Endodermal cell (in vitro differentiated cells): ENCODE results near the gene PXN. TPM values are rescaled to one million over a fixed set of nuclear protein-coding genes. Genes with fewer than 3 reads are reported as not detected.

Source experiments
- DNase-seq: peaks from one replicate; pipeline ENCODE4 v3.0.0-alpha.2; 2017
- H3K27ac ChIP-seq: 2 replicates; pipeline ENCODE4 v1.5.1; 2013; ENCODE audit warnings: mild to moderate bottlenecking, low read depth, low read length, moderate library complexity
- H3K27me3 ChIP-seq: 2 replicates; pipeline ENCODE4 v1.6.1; 2013; ENCODE audit warnings: mild to moderate bottlenecking, low read length, moderate library complexity; ENCODE audit not compliant: insufficient read depth, control insufficient read depth, poor library complexity, severe bottlenecking
- H3K36me3 ChIP-seq: 2 replicates; pipeline ENCODE4 v1.7.0; 2013; ENCODE audit warnings: mild to moderate bottlenecking, low read length, moderate library complexity; ENCODE audit not compliant: control insufficient read depth, insufficient read depth
- H3K4me1 ChIP-seq: one replicate; pipeline ENCODE4 v1.7.0; 2013; ENCODE audit warnings: low read length; ENCODE audit not compliant: control insufficient read depth, insufficient read depth
- H3K4me3 ChIP-seq: 2 replicates; pipeline ENCODE4 v1.5.1; 2013; ENCODE audit warnings: mild to moderate bottlenecking, low read length, moderate library complexity
- H3K9ac ChIP-seq: 2 replicates; pipeline ENCODE4 v1.6.1; 2013; ENCODE audit warnings: mild to moderate bottlenecking, low read length, moderate library complexity; ENCODE audit not compliant: poor library complexity, severe bottlenecking; ENCODE audit errors: extremely low read depth
- H3K9me3 ChIP-seq: 2 replicates; pipeline ENCODE4 v1.6.1; 2013; ENCODE audit warnings: mild to moderate bottlenecking, low read length, moderate library complexity; ENCODE audit not compliant: control insufficient read depth
- H3K27ac Mint-ChIP-seq: 2 replicates; pipeline ENCODE4 v1.8.0; 2020; ENCODE audit warnings: mixed read lengths
- H3K27me3 Mint-ChIP-seq: 2 replicates; pipeline ENCODE4 v1.8.0; 2021; ENCODE audit warnings: mild to moderate bottlenecking, mixed read lengths; ENCODE audit not compliant: insufficient read depth
- H3K36me3 Mint-ChIP-seq: 2 replicates; pipeline ENCODE4 v1.8.0; 2020; ENCODE audit warnings: low read depth, mixed read lengths
- H3K4me1 Mint-ChIP-seq: 2 replicates; pipeline ENCODE4 v1.8.0; 2020; ENCODE audit warnings: mixed read lengths
- H3K4me3 Mint-ChIP-seq: 2 replicates; pipeline ENCODE4 v1.8.0; 2020; ENCODE audit warnings: mild to moderate bottlenecking, moderate library complexity, mixed read lengths
- H3K9me3 Mint-ChIP-seq: 2 replicates; pipeline ENCODE4 v1.8.0; 2020; ENCODE audit warnings: mild to moderate bottlenecking, mixed read lengths
- CTCF ChIP-seq: fragments of 200-600 bp; sonication (generic); conservative IDR thresholded peaks from 2 replicates; pipeline ENCODE4 v1.5.0; 2021; ENCODE audit warnings: antibody characterized with exemption, mild to moderate bottlenecking
- WGBS, 2 experiments: methylation state at CpG; one replicate each; pipeline versions ENCODE4 v1.1.5 to v1.1.7; 2013; ENCODE audit warnings: missing lambda C conversion rate in 2 of 2, mixed read lengths in 1 of 2; ENCODE audit not compliant: insufficient coverage in 1 of 2, insufficient read length in 1 of 2; 5-methylcytosine and 5-hydroxymethylcytosine counted together
- total RNA-seq, 2 donors: library from RNA; stranded (reverse); fragmentation: NEBNext Ultra II Directional in 1 of 2; extraction: Animal tissue kit (Norgen Biotek cat#: 25700) in 1 of 2; gene quantifications; 2 replicates in 1 of 2; 3 replicates in 1 of 2; pipeline ENCODE4 v1.2.1, GENCODE V29; 2021

PXN gene
- total RNA-seq, 2 donors from 2014 or later, result 58.4 to 92.7 TPM

- DNase-seq, result no peak
- H3K27me3 Mint-ChIP-seq, result no peaks in the 10 kb centered on the region
- peak overlapping the region; percentile 94 for H3K4me3 ChIP-seq
- H3K9me3 ChIP-seq, result no peaks in the 10 kb centered on the region
- H3K27ac ChIP-seq, result no peak overlapping the region
- 0 to 2% methylated on average over 6 to 29 of the region's 29 CpGs for WGBS, 2 experiments
- no peaks in the 10 kb centered on the region for H3K9me3 Mint-ChIP-seq
- no peaks in the 10 kb centered on the region for H3K36me3 ChIP-seq
- TF ChIP-seq CTCF, result no peak
- peaks cover 25% of the 10 kb centered on the region for H3K4me1 Mint-ChIP-seq
- peak overlapping the region; percentile 70 for H3K9ac ChIP-seq
- H3K36me3 Mint-ChIP-seq, result peaks cover 4% of the 10 kb centered on the region
- H3K4me3 Mint-ChIP-seq, result peak overlapping the region; percentile 85
- H3K27ac Mint-ChIP-seq, result peak overlapping the region; percentile 74
- peaks cover 17% of the 10 kb centered on the region for H3K4me1 ChIP-seq
- H3K27me3 ChIP-seq, result no peaks in the 10 kb centered on the region
Observed at GRCh38 chr12:120264904-120265472, 542 bp downstream of the PXN start.

- no peak for TF ChIP-seq CTCF
- Mint-ChIP-seq H3K27ac (peak overlapping the region; percentile 74), H3K4me3 (peak overlapping the region; percentile 85), H3K4me1 (peaks cover 30% of the 10 kb centered on the region), H3K9me3 (no peaks in the 10 kb centered on the region), H3K27me3 (no peaks in the 10 kb centered on the region), H3K36me3 (peaks cover 5% of the 10 kb centered on the region)
- Histone ChIP-seq H3K4me1 (peaks cover 17% of the 10 kb centered on the region), H3K27me3 (no peaks in the 10 kb centered on the region), H3K4me3 (peak overlapping the region; percentile 94), H3K9me3 (no peaks in the 10 kb centered on the region), H3K27ac (no peak overlapping the region), H3K9ac (peak overlapping the region; percentile 70), H3K36me3 (peaks cover 3% of the 10 kb centered on the region)
- 47 to 60% methylated on average over 8 to 14 of the region's 15 CpGs for WGBS, 2 experiments
- DNase-seq, result no peak
Observed at GRCh38 chr12:120264086-120264903, 1.2 kb downstream of the PXN start.

DNA sequence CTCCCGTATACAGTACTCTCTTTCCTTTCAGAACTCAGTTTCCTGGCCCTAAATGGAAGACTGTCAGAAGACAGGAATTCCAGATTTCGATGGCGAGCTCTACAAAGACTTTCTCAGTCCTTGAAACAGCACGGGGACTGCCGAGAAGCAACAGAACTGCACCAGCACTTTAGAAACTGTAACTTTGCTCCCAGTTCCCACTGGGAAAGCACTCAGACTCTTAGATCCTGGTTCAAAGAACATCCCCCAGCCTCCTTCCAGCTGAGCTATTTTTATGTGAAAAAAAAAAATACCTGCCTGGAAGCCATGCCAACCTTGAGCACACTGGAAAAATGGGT is 1.8 kb downstream of the PXN start:
- H3K9me3 Mint-ChIP-seq, result no peaks in the 10 kb centered on the region
- no peaks in the 10 kb centered on the region for H3K27me3 ChIP-seq
- peaks cover 31% of the 10 kb centered on the region for H3K4me1 Mint-ChIP-seq
- H3K4me1 ChIP-seq, result peaks cover 17% of the 10 kb centered on the region
- no peak overlapping the region for H3K27ac ChIP-seq
- H3K27me3 Mint-ChIP-seq, result no peaks in the 10 kb centered on the region
- DNase-seq, result no peak
- peaks cover 3% of the 10 kb centered on the region for H3K36me3 ChIP-seq
- no peak for TF ChIP-seq CTCF
- peak overlapping the region; percentile 85 for H3K4me3 Mint-ChIP-seq
- H3K36me3 Mint-ChIP-seq, result peaks cover 6% of the 10 kb centered on the region
- WGBS, 2 experiments, result 65 to 75% methylated on average over 5 of the region's 5 CpGs
- no peaks in the 10 kb centered on the region for H3K9me3 ChIP-seq
- peak overlapping the region; percentile 10 for H3K27ac Mint-ChIP-seq
- H3K9ac ChIP-seq, result peak overlapping the region; percentile 70
- peak overlapping the region; percentile 94 for H3K4me3 ChIP-seq
